Measurements from ENCODE around the gene TBC1D24.
A peak's percentile ranks its signal among the peaks of the same experiment; 100 is the strongest.

Gene TBC1D24

DNA sequence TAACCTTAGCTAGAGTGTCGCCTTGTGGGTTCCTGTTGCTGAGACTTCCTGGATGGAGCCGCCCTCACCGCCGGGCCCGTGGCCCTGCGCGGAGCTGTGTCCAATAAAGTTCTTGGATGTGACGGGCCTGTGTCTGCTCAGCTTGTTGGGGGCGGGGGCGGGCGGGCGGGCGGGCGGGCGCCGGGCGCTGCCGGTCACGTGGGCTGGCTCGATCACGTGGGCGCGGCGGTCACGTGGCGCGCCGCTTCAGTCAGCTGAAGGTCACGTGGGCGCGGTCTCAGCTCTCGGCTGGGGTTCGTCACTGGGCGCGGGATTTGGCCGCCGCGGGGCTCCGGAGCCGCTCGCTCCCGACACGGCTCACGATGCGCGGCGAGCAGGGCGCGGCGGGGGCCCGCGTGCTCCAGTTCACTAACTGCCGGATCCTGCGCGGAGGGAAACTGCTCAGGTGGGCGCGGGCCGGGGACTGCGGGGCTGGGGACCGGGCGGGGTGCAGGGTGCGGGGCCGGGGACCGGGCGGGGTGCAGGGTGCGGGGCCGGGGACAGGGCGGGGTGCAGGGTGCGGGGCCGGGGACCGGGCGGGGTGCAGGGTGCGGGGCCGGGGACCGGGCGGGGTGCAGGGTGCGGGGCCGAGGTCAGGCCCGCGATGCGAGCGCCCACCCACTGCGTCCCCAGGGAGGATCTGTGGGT, 45.3 kb downstream of the TBC1D24 start, which contains the start of gene AMDHD2:
Gene AMDHD2 (plus strand): TSS at position 275 of the 687 bp plus-strand sequence. CDS start 88 bp downstream, at position 363.
- H3K27ac ChIP-seq = peak within 1 kb of the TSS; percentile 40
- TF ChIP-seq, protein P1, sequence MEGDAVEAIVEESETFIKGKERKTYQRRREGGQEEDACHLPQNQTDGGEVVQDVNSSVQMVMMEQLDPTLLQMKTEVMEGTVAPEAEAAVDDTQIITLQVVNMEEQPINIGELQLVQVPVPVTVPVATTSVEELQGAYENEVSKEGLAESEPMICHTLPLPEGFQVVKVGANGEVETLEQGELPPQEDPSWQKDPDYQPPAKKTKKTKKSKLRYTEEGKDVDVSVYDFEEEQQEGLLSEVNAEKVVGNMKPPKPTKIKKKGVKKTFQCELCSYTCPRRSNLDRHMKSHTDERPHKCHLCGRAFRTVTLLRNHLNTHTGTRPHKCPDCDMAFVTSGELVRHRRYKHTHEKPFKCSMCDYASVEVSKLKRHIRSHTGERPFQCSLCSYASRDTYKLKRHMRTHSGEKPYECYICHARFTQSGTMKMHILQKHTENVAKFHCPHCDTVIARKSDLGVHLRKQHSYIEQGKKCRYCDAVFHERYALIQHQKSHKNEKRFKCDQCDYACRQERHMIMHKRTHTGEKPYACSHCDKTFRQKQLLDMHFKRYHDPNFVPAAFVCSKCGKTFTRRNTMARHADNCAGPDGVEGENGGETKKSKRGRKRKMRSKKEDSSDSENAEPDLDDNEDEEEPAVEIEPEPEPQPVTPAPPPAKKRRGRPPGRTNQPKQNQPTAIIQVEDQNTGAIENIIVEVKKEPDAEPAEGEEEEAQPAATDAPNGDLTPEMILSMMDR (conservative IDR thresholded peaks at IDR 0.05) = no peak

DNA sequence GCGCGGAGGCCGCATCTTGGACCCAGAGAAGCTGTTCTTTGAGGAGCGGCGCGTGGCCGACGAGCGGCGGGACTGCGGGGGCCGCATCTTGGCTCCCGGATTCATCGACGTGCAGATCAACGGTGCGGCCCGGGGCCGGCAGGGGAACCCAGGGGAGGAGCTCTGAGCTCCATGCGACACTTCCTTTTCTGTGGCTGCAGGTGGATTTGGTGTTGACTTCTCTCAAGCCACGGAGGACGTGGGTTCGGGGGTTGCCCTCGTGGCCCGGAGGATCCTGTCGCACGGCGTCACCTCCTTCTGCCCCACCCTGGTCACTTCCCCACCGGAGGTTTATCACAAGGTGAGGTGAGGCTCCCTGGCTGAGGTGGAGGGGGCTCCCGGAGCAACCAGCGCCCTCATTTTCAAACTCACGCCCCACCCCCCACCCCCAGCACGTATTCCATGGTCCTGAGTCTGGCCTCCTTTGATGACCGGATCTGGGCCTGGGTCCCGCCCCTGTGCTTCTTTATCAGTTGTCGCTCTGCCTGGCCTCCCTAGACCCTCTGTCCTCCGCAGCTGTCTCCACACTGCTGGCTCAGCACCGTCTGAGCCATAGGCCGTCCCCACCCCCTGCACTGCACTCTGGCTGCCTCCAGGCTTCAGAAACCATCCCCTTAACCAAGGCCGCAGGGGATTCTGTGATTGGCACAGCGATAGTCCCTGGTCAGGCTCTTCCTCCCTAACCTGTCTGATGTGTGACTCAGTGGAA, 46.0 kb downstream of the TBC1D24 start:
- H3K27ac ChIP-seq = peak overlapping the region; percentile 40
- TF ChIP-seq, protein P1 (conservative IDR thresholded peaks at IDR 0.05) = no peak

DNA sequence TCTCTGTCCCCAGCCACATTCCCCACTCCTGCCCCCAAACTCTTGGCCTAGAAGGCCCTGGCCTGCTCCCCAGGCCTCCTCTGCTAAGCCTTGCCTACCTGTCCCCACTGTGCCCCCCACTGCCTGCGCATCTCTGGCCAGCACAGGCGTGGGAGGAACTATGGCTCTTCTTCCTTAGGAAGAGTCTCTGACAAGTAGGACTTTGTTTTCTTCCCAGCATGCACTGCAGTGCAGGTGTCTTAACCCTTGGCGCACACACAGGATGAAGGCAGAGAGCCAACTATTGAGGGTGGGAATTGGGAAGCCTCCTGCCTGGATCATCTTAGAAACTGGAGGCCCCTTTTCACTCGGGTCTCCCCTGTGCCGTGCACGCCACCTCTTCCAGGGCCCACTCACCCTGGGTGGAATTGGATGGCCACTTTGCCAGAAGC, 48.9 kb downstream of the TBC1D24 start:
- TF ChIP-seq, protein P1 (conservative IDR thresholded peaks at IDR 0.05) = no peak
- H3K27ac ChIP-seq = no peak overlapping the region; the same call in 1 of the 2 replicates

DNA sequence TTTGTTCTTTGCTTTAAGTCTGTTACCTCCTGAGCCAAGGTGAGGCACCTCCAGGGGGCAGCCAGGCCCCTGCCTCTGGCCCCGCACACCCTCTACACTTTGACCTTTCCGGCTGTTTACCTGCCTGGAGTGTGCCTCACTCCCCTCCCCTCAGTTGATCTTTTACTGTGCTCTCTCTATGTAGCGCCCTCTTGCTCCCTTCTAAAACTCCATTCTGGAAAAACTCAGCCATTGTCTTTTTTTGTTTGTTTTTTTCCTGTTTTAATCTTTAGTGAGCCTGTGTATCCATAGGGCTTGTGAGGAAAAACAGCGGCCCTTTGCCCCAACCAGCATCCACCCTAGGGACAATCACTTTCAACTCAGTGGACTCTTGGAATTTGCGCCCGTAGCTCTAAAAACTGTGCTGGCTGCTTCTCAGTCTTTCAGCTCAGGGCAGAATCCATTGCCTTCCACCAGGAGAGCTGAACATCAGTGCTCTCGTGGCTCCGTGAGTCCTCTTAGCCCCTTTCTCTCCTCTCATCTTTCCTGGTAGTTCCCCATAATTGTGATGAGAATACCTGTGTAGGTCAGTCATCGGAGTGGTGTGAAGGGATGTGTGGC, 49.5 kb downstream of the TBC1D24 start:
- TF ChIP-seq, protein P1 (conservative IDR thresholded peaks at IDR 0.05) = no peak
- H3K27ac ChIP-seq = peak overlapping the region; percentile 19; the same call in 1 of the 2 replicates

DNA sequence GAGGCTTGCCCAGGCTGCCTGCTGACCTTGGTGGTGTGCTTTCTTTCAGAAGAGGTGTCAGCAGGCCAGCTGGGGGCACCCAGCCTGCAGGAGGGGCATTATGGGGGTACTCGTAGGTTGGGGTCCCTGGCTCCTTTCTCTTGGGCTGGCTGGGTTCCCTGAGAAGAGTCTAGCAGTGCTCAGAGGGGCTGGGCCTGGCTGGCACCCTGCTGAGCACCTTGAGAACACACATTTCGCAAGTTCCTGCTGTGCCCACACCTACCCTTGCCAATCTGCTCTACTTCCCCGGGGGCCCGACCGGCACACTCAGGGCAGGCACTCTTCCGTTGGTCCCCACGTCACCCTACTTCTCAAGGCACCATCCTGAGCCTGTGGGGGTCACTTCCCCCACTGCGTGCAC, 51.2 kb downstream of the TBC1D24 start:
- no peak overlapping the region for H3K27ac ChIP-seq
- TF ChIP-seq, protein P1 (conservative IDR thresholded peaks at IDR 0.05) = no peak

DNA sequence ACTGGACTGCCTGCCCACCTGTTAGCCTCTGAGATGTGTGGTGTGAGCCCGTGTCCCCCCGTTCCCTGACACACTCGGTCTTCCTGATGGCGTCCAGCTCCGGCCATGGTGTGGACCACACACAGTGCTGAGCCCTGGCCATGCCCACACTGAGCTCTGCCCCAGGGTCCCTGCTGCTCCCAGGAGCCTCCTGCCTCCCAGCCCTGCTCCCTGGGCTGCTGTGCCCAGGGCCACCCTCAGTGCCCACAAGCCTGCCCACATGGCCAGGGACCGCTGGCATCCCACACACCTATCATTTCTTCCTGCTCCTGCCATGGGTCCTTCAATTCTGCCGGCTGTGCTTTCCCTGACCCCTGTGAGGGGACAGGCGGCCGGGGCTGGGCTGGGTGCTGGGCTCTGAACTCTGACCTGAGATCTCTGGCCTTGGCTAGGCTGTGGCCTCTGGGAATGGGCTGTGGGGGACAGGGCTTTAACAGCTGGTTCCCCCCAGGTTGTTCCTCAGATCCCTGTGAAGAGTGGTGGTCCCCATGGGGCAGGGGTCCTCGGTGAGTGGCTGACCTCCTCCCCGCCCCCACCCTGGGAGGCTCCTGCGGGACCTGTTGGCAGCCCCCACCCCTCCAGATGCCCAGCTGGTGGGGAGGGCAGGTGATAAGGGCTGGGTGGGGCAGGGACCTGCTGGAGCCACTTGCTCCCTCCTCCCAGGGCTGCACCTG, 52.3 kb downstream of the TBC1D24 start:
- no peak overlapping the region for H3K27ac ChIP-seq
- TF ChIP-seq, protein P1 (conservative IDR thresholded peaks at IDR 0.05) = no peak

DNA sequence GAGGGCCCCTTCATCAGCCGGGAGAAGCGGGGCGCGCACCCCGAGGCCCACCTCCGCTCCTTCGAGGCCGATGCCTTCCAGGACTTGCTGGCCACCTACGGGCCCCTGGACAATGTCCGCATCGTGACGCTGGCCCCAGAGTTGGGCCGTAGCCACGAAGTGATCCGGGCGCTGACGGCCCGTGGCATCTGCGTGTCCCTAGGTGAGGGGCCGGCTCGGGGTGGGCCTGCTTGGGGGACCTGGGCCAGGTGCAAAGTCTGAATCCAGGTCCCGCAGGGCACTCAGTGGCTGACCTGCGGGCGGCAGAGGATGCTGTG, 52.8 kb downstream of the TBC1D24 start:
- no peak overlapping the region for H3K27ac ChIP-seq
- TF ChIP-seq, protein P1 (conservative IDR thresholded peaks at IDR 0.05) = no peak
